Activated CD8-positive, alpha-beta memory T cell treated with anti-CD3 and anti-CD28 coated beads for 48 hours (primary cell): Measurements from ENCODE around the gene SURF4.

Experiments
- DNase-seq, 3 experiments: peaks; one replicate each; pipeline ENCODE4 v3.0.0-alpha.2; 2020; ENCODE audit warnings: low read depth in 2 of 3, low spot score in 2 of 3

SURF4 gene

GRCh38 chr9:133375724-133376654 is at the start of gene SURF4, which contains the start of gene STKLD1:
TSS of gene SURF4 (minus strand) at chr9:133376060. CDS start at chr9:133375969, 91 bp downstream.
TSS of gene STKLD1 (plus strand) at chr9:133376366. CDS start at chr9:133376474, 108 bp downstream.
- DNase-seq, result peak; percentile 93 to 96 (median 93)

- no peak for DNase-seq
These were observed 49.3 kb upstream of the SURF4 start for GRCh38 chr9:133425049-133425632.

- DNase-seq, result no peak
These were observed 48.3 kb upstream of the SURF4 start for GRCh38 chr9:133424187-133424586.

GRCh38 chr9:133423216-133423615 is 47.4 kb upstream of the SURF4 start:
- DNase-seq, result no peak

- DNase-seq, result peak in 1 of 3 experiments; percentile 33
These were observed 46.0 kb upstream of the SURF4 start, which contains the start of gene ADAMTS13 for GRCh38 chr9:133421615-133422542. TSS of gene ADAMTS13 (plus strand) at chr9:133422367. CDS start at chr9:133422444, 77 bp downstream.

- DNase-seq, result no peak
These were observed 44.5 kb upstream of the SURF4 start for GRCh38 chr9:133420392-133420827.

GRCh38 chr9:133419005-133419404 is 43.1 kb upstream of the SURF4 start:
- DNase-seq, result no peak

- DNase-seq, result peak; percentile 74 to 79 (median 78)
These were observed 41.9 kb upstream of the SURF4 start, which contains the start of gene REXO4 for GRCh38 chr9:133417541-133418461. TSS of gene REXO4 (minus strand) at chr9:133418010. CDS start at chr9:133417844, 166 bp downstream.

- no peak for DNase-seq
These were observed 39.3 kb upstream of the SURF4 start for GRCh38 chr9:133415170-133415569.

- no peak for DNase-seq
These were observed 32.2 kb upstream of the SURF4 start for GRCh38 chr9:133408042-133408441.

GRCh38 chr9:133406480-133407307 is 30.8 kb upstream of the SURF4 start:
- DNase-seq, result peak; percentile 62 to 74 (median 74)

GRCh38 chr9:133405508-133406438 is 29.9 kb upstream of the SURF4 start:
- DNase-seq, result no peak

- DNase-seq, result no peak
These were observed 28.7 kb upstream of the SURF4 start for GRCh38 chr9:133404454-133405002.

- DNase-seq, result peak in 1 of 3 experiments; percentile 32
These were observed 28.1 kb upstream of the SURF4 start for GRCh38 chr9:133403766-133404453.

GRCh38 chr9:133402689-133403088 is 26.8 kb upstream of the SURF4 start:
- no peak for DNase-seq

- no peak for DNase-seq
These were observed 25.7 kb upstream of the SURF4 start for GRCh38 chr9:133401588-133401987.

GRCh38 chr9:133400292-133400691 is 24.4 kb upstream of the SURF4 start:
- DNase-seq, result no peak
